Neural progenitor cell (in vitro differentiated cells): Measurements from ENCODE around the gene SHANK3. TPM values are rescaled to one million over a fixed set of nuclear protein-coding genes. Genes with fewer than 3 reads are reported as not detected.

ENCODE experiments used
- DNase-seq: peaks from one replicate; pipeline ENCODE4 v3.0.0-alpha.2; 2016; ENCODE audit warnings: low spot score
- H2AFZ ChIP-seq: fragments of 200-600 bp; sonication (generic); replicated peaks from 2 replicates; pipeline ENCODE4 v1.6.1; 2016; ENCODE audit warnings: antibody characterized with exemption
- H3F3A ChIP-seq: fragments of 200-600 bp; sonication (generic); 2 replicates; pipeline ENCODE4 v1.6.1; 2016; ENCODE audit warnings: antibody characterized with exemption, low read depth
- H3K27ac ChIP-seq: fragments of 200-600 bp; sonication (generic); 2 replicates; pipeline ENCODE4 v1.5.1; 2016; ENCODE audit warnings: mild to moderate bottlenecking
- H3K27me3 ChIP-seq: fragments of 200-600 bp; sonication (generic); 2 replicates; pipeline ENCODE4 v1.6.1; 2016; ENCODE audit warnings: mild to moderate bottlenecking, moderate library complexity
- H3K36me3 ChIP-seq: fragments of 200-600 bp; sonication (generic); 2 replicates; pipeline ENCODE4 v1.5.1; 2016
- H3K4me1 ChIP-seq: fragments of 200-600 bp; sonication (generic); 2 replicates; pipeline ENCODE4 v1.6.1; 2016; ENCODE audit warnings: mixed run types
- H3K4me2 ChIP-seq: fragments of 200-600 bp; sonication (generic); 2 replicates; pipeline ENCODE4 v1.6.1; 2016
- H3K4me3 ChIP-seq: fragments of 200-600 bp; sonication (generic); 2 replicates; pipeline ENCODE4 v1.5.1; 2016
- H3K79me2 ChIP-seq: fragments of 200-600 bp; sonication (generic); 2 replicates; pipeline ENCODE4 v1.6.1; 2016; ENCODE audit warnings: low read depth
- H3K9ac ChIP-seq: fragments of 200-600 bp; sonication (generic); 2 replicates; pipeline ENCODE4 v1.6.1; 2016
- H3K9me3 ChIP-seq: fragments of 200-600 bp; sonication (generic); 2 replicates; pipeline ENCODE4 v1.5.1; 2016; ENCODE audit warnings: low read depth
- H4K20me1 ChIP-seq: fragments of 200-600 bp; sonication (generic); 2 replicates; pipeline ENCODE4 v1.6.1; 2016; ENCODE audit warnings: low read depth
- H3K27ac Mint-ChIP-seq: 3 replicates; pipeline ENCODE4 v1.8.0; 2021; ENCODE audit warnings: mixed read lengths
- H3K27me3 Mint-ChIP-seq: 2 replicates; pipeline ENCODE4 v1.8.0; 2022; ENCODE audit warnings: low read depth, mild to moderate bottlenecking, inconsistent platforms, moderate library complexity, mixed read lengths; ENCODE audit not compliant: insufficient read depth
- H3K36me3 Mint-ChIP-seq: 3 replicates; pipeline ENCODE4 v1.8.0; 2021; ENCODE audit warnings: mixed read lengths
- H3K4me1 Mint-ChIP-seq: 3 replicates; pipeline ENCODE4 v1.8.0; 2021; ENCODE audit warnings: mixed read lengths
- H3K4me3 Mint-ChIP-seq: 3 replicates; pipeline ENCODE4 v1.8.0; 2021; ENCODE audit warnings: mild to moderate bottlenecking, moderate library complexity, mixed read lengths
- H3K9me3 Mint-ChIP-seq: 3 replicates; pipeline ENCODE4 v1.8.0; 2020; ENCODE audit warnings: mixed read lengths
- EZH2 ChIP-seq: fragments of 200-600 bp; sonication (generic); IDR thresholded peaks from 2 replicates; pipeline ENCODE4 v1.6.1; 2017; ENCODE audit warnings: antibody characterized with exemption, mild to moderate bottlenecking, moderate library complexity
- EZH2phosphoT487 ChIP-seq: fragments of 200-600 bp; sonication (generic); IDR thresholded peaks from 2 replicates; pipeline ENCODE4 v1.6.1; 2017; ENCODE audit warnings: antibody characterized with exemption
- total RNA-seq: library from RNA; depleted of rRNA; stranded (reverse); fragments of >200 nt; gene quantifications from 2 replicates; pipeline ENCODE4 v1.2.3, GENCODE V29; 2015; ENCODE audit warnings: low replicate concordance
- TF ChIP-seq, protein P1 (sequence below): fragments of 200-600 bp; sonication (generic); IDR thresholded peaks from 2 replicates; pipeline ENCODE4 v1.5.1; 2017; ENCODE audit warnings: antibody characterized with exemption, mild to moderate bottlenecking

SHANK3 gene
- total RNA-seq, 1 donor from 2014 or later = 0.65 TPM

DNA sequence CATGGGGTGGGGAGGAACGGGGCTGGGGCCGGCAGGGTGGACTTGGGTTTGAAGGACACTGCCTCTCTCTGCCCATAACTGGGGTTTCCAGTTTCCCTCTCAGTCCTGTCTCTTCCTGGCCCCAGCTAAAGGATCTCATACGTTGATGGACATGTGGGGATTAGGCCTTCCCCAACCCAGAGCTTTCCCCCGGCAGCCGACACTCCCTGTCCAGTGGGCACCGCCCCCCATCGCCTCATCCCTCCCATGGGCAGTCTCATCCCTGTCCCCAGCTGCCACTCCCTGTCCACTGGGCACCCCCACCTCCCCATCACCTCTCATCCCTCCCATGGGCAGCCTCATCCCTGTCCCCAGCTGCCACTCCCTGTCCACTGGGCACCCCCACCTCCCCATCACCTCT is 43.2 kb downstream of the SHANK3 start:
- Histone ChIP-seq H3K4me2 (no peak overlapping the region), H3K4me3 (no peak overlapping the region), H3K9ac (no peak overlapping the region), H3K4me1 (peaks cover 5% of the 10 kb centered on the region), H3F3A (no peaks in the 10 kb centered on the region), H3K9me3 (no peaks in the 10 kb centered on the region), H3K27ac (no peak overlapping the region), H4K20me1 (peaks cover 21% of the 10 kb centered on the region), H3K27me3 (peaks cover 34% of the 10 kb centered on the region), H2AFZ (no peak overlapping the region), H3K36me3 (no peaks in the 10 kb centered on the region), H3K79me2 (no peaks in the 10 kb centered on the region)
- H3K27ac Mint-ChIP-seq = no peak overlapping the region
- peaks cover 17% of the 10 kb centered on the region for H3K27me3 Mint-ChIP-seq
- TF ChIP-seq EZH2 = no peak
- TF ChIP-seq EZH2phosphoT487 = no peak
- TF ChIP-seq, protein P1, sequence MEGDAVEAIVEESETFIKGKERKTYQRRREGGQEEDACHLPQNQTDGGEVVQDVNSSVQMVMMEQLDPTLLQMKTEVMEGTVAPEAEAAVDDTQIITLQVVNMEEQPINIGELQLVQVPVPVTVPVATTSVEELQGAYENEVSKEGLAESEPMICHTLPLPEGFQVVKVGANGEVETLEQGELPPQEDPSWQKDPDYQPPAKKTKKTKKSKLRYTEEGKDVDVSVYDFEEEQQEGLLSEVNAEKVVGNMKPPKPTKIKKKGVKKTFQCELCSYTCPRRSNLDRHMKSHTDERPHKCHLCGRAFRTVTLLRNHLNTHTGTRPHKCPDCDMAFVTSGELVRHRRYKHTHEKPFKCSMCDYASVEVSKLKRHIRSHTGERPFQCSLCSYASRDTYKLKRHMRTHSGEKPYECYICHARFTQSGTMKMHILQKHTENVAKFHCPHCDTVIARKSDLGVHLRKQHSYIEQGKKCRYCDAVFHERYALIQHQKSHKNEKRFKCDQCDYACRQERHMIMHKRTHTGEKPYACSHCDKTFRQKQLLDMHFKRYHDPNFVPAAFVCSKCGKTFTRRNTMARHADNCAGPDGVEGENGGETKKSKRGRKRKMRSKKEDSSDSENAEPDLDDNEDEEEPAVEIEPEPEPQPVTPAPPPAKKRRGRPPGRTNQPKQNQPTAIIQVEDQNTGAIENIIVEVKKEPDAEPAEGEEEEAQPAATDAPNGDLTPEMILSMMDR = no peak
- H3K36me3 Mint-ChIP-seq = peaks cover 29% of the 10 kb centered on the region
- H3K4me3 Mint-ChIP-seq = no peak overlapping the region
- H3K9me3 Mint-ChIP-seq = no peaks in the 10 kb centered on the region
- H3K4me1 Mint-ChIP-seq = peaks cover 8% of the 10 kb centered on the region
- DNase-seq = no peak

- Histone ChIP-seq H3K36me3 (no peaks in the 10 kb centered on the region), H3K9me3 (no peaks in the 10 kb centered on the region), H3K9ac (no peak overlapping the region), H3K27me3 (peaks cover 41% of the 10 kb centered on the region), H3K27ac (no peak overlapping the region), H4K20me1 (peaks cover 28% of the 10 kb centered on the region), H2AFZ (no peak overlapping the region), H3K79me2 (no peaks in the 10 kb centered on the region), H3F3A (no peaks in the 10 kb centered on the region), H3K4me1 (peaks cover 5% of the 10 kb centered on the region), H3K4me3 (no peak overlapping the region), H3K4me2 (no peak overlapping the region)
- TF ChIP-seq, protein P1 = no peak
- TF ChIP-seq EZH2 = no peak
- TF ChIP-seq EZH2phosphoT487 = no peak
- H3K36me3 Mint-ChIP-seq = peaks cover 24% of the 10 kb centered on the region
- no peak overlapping the region for H3K27ac Mint-ChIP-seq
- H3K27me3 Mint-ChIP-seq = peaks cover 17% of the 10 kb centered on the region
- no peak overlapping the region for H3K4me3 Mint-ChIP-seq
- H3K9me3 Mint-ChIP-seq = no peaks in the 10 kb centered on the region
- H3K4me1 Mint-ChIP-seq = peaks cover 8% of the 10 kb centered on the region
- no peak for DNase-seq
These were observed 43.8 kb downstream of the SHANK3 start for GRCh38 chr22:50716290-50717024.

DNA sequence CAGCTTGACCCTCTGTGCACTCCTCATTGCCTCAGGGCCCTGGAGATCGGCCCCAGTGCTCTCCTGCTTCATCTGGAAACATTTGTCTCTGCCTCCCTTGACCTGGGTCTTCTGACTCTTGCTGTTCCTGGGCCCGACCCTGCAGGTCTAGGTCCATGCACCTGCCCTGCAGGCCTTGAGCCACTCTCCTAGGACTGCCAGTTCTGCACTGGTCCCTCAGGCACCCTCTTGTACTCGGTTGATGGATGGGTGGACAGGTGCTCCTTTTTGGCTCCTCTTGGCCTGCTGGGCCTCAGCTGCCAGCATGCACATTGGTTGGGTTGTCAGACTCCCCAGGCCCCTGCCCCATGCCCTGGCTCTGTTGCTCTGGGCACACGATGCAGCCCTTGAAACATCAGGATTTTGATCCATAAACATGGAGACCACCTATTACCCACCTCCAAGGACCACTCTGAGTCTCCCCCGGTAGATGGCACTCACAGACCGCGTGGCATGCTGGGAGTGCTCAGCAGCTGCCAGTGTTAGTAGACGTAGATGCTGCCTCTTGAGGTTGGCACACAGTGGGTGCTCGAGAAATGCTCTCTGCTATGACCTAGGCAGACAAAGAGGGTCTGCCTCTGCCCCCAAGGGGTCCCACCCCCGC is 45.2 kb downstream of the SHANK3 start:
- no peak overlapping the region for H3K4me2 ChIP-seq
- peaks cover 21% of the 10 kb centered on the region for H3K27me3 Mint-ChIP-seq

More for the DNA sequence above, 45.2 kb downstream of the SHANK3 start:
- Histone ChIP-seq H3F3A (no peaks in the 10 kb centered on the region), H3K9ac (no peak overlapping the region), H4K20me1 (peaks cover 36% of the 10 kb centered on the region), H3K4me3 (no peak overlapping the region), H3K27ac (no peak overlapping the region), H3K9me3 (no peaks in the 10 kb centered on the region), H3K36me3 (no peaks in the 10 kb centered on the region), H2AFZ (no peak overlapping the region), H3K4me1 (peaks cover 5% of the 10 kb centered on the region), H3K79me2 (no peaks in the 10 kb centered on the region), H3K27me3 (peaks cover 55% of the 10 kb centered on the region)
- Mint-ChIP-seq H3K9me3 (peaks cover 2% of the 10 kb centered on the region), H3K4me1 (peaks cover 8% of the 10 kb centered on the region), H3K36me3 (peaks cover 29% of the 10 kb centered on the region), H3K27ac (no peak overlapping the region), H3K4me3 (no peak overlapping the region)
- no peak for DNase-seq
- TF ChIP-seq EZH2phosphoT487 = no peak
- TF ChIP-seq EZH2 = no peak
- TF ChIP-seq, protein P1 = no peak
